GM12891 (cell line): ENCODE data around the gene KRI1.

Source experiments
- DNase-seq: peaks from one replicate; pipeline ENCODE4 v3.0.0; 2011; ENCODE audit warnings: low spot score; ENCODE audit not compliant: insufficient read length
- FAIRE-seq: peaks from 2 replicates; lab custom pipeline; 2011; peaks lifted over from hg19 to GRCh38; lab: Jason Lieb, UNC
- PAX5 ChIP-seq: IDR thresholded peaks from 2 replicates; pipeline ENCODE4 v1.6.1; 2011; ENCODE audit warnings: low read length, moderate library complexity, mild to moderate bottlenecking; ENCODE audit not compliant: insufficient read depth, severe bottlenecking
- POLR2A ChIP-seq: IDR thresholded peaks from 2 replicates; pipeline ENCODE4 v1.6.1; 2011; ENCODE audit warnings: low read depth, low read length, control low read depth
- POLR2AphosphoS5 ChIP-seq: IDR thresholded peaks from 2 replicates; pipeline ENCODE4 v1.6.1; 2011; ENCODE audit warnings: low read depth, low read length, control low read depth
- POU2F2 ChIP-seq: IDR thresholded peaks from 2 replicates; pipeline ENCODE4 v1.6.1; 2011; ENCODE audit warnings: low read depth, mild to moderate bottlenecking, control low read depth, low read length, moderate library complexity
- SPI1 ChIP-seq: IDR thresholded peaks from 2 replicates; pipeline ENCODE4 v1.6.1; 2011; ENCODE audit warnings: low read depth, low read length, control low read depth
- TAF1 ChIP-seq: IDR thresholded peaks from 2 replicates; pipeline ENCODE4 v1.6.1; 2011; ENCODE audit warnings: low read depth, low read length, control low read depth

The KRI1 gene

GRCh38 chr19:10519421-10519820 lies 46.4 kb downstream of the KRI1 start:
- FAIRE-seq = no peak
- TF ChIP-seq POU2F2 = no peak
- no peak for TF ChIP-seq SPI1
- no peak for TF ChIP-seq PAX5
- no peak for TF ChIP-seq POLR2AphosphoS5
- TF ChIP-seq POLR2A = no peak
- TF ChIP-seq TAF1 = no peak
- DNase-seq = no peak

GRCh38 chr19:10518444-10519361 lies 47.1 kb downstream of the KRI1 start:
- DNase-seq (no peak), FAIRE-seq (no peak)
- TF ChIP-seq POLR2A = no peak
- TF ChIP-seq POU2F2 = no peak
- no peak for TF ChIP-seq PAX5
- no peak for TF ChIP-seq TAF1
- TF ChIP-seq SPI1 = no peak
- TF ChIP-seq POLR2AphosphoS5 = no peak

- FAIRE-seq = no peak
- TF ChIP-seq SPI1 = 0 out of 2 replicates have a peak, but pooled peaks have one; percentile 8
- TF ChIP-seq TAF1 = no peak
- no peak for DNase-seq
Measured at GRCh38 chr19:10517760-10518443, 47.9 kb downstream of the KRI1 start.

DNA sequence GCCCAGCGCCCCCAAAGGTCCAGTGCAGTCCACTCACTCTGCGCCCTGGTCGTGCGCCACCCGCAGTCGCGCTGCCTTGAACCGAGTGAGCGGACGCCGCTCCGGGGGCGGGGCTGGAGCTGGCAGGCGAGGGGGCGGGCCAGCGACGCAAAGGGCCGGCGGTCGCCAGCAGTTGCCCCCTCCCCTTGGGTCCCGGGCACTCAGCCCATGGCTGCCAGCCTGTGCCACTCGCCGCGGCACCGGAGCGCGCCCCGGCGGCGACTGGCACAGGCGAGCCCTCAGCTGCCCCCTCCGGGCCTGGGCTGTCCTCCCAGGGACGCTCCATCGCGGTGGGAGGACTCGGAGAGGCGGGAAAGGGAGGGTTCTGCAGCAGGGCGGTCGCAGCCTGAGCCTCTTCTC lies 48.5 kb downstream of the KRI1 start, which contains the start of gene S1PR5:
S1PR5 (minus strand) TSS at position 87 of the 399 bp plus-strand sequence. CDS start 2,436 bp downstream, outside the sequence.
- FAIRE-seq (no peak), DNase-seq (no peak)
- TF ChIP-seq TAF1 (no peak), POLR2AphosphoS5 (no peak), PAX5 (no peak), SPI1 (no peak), POU2F2 (no peak), POLR2A (no peak)

DNA sequence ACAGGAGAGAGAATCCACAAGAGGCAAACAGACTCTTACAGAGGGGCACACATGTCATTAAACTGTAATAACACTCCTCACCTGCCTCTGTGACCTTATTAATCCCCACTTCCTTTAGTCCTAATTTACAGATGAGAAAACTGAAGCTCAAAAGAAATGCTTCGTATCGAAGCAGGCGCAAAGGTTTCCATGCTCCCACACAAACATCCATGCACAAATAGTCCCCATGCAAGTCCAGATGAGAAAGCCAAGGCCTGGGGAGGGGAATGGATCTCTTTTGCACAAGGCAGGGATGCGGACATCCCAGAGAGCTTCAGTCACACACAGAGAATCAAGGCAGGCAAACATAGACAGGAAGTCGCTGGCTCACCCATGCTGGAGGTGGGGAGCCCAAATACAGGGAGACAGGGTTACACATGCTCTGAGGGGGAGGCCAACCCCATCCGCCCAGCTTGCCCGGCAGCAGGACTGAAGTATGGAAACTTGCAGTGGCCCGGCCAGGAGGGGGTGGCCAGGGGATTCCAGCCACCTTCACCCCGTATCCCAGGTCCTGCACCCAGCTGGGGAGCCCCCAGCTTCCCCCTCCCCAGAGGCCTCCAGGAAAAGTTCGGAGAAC lies 49.0 kb downstream of the KRI1 start:
- no peak for TF ChIP-seq TAF1
- TF ChIP-seq POLR2AphosphoS5 = no peak
- no peak for TF ChIP-seq PAX5
- TF ChIP-seq SPI1 = no peak
- TF ChIP-seq POLR2A = no peak
- TF ChIP-seq POU2F2 = no peak
- no peak for FAIRE-seq
- no peak for DNase-seq

- FAIRE-seq = no peak
- TF ChIP-seq POLR2A (no peak), POU2F2 (no peak), TAF1 (no peak), PAX5 (no peak), POLR2AphosphoS5 (no peak), SPI1 (no peak)
- DNase-seq = no peak
Measured at GRCh38 chr19:10516064-10516385, 49.8 kb downstream of the KRI1 start.

- DNase-seq = no peak
- TF ChIP-seq SPI1 = no peak
- TF ChIP-seq POLR2A = no peak
- no peak for TF ChIP-seq TAF1
- no peak for TF ChIP-seq POU2F2
- TF ChIP-seq PAX5 = no peak
- TF ChIP-seq POLR2AphosphoS5 = no peak
- peak; percentile 68 for FAIRE-seq
Measured at GRCh38 chr19:10514211-10515145, 51.3 kb downstream of the KRI1 start.

DNA sequence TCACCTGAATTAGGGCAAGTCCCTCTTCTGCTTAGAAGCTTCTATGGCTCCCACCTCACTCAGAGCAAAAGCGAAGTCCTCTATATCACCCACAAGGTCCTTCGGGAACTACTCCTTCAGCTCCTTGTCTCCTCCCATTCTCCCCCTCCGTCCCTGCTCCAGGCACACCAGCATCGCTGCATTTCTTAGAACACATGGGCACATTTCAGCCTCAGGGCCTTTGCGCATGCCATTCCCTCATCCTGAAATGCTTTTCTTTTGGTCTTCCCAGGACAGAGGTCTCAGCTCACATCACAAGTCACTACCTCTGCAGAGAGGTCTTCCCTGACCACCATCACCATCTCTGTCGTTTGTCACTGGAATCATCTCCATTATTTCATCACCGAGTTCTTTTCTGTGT lies 52.6 kb downstream of the KRI1 start:
- no peak for DNase-seq
- FAIRE-seq = no peak
- no peak for TF ChIP-seq TAF1
- no peak for TF ChIP-seq POLR2AphosphoS5
- TF ChIP-seq POU2F2 = no peak
- no peak for TF ChIP-seq SPI1
- no peak for TF ChIP-seq POLR2A
- no peak for TF ChIP-seq PAX5

DNA sequence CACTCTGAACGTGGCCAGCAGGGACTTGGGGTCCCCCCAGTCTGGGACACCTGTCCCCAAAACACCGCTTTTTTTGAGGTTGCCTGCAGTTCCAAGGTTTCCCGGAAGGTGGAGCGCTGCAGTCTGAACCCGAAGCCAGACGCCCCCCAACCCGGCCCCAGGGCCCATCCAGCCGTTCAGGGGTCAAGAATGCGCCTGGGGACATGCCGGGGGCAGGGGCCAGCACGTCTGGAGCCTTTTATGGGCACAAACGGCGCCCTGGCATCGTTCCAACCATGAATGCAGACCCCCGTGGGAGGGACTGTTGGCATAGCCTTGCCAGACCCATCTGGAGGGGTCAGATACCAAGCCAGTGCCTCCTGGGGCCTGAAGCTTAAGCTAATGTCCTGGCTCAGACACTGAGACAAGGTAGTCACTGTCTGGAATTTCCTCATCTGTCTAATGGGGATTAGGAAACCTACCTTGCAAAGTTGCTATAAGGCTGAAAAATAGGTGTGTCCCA lies 55.5 kb downstream of the KRI1 start:
- TF ChIP-seq PAX5 (no peak), POLR2A (no peak), TAF1 (no peak), POLR2AphosphoS5 (no peak), SPI1 (no peak), POU2F2 (no peak)
- DNase-seq = peak; percentile 68
- peak; percentile 5 for FAIRE-seq
